Liver (tissue), 9 donors: ENCODE results near the gene OGFOD3. TPM values are rescaled to one million over a fixed set of nuclear protein-coding genes. Genes with fewer than 3 reads are reported as not detected.

Experiments
- DNase-seq: peaks from one replicate; pipeline ENCODE4 v3.0.0-alpha.2; 2017; ENCODE audit warnings: low spot score
- H3K27ac ChIP-seq, 2 donors: one replicate each; pipeline ENCODE4 v1.7.0; 2013; ENCODE audit warnings: inconsistent platforms in 2 of 2, low read length in 2 of 2, control low read depth in 1 of 2, low read depth in 1 of 2, mild to moderate bottlenecking in 1 of 2
- H3K27me3 ChIP-seq, 4 donors: one replicate each; pipeline versions ENCODE4 v1.6.1 to v1.7.0; 2013; ENCODE audit warnings: low read length in 3 of 4, inconsistent platforms in 1 of 4, mild to moderate bottlenecking in 1 of 4, moderate library complexity in 1 of 4; ENCODE audit not compliant: control insufficient read depth in 4 of 4, insufficient read depth in 4 of 4
- H3K36me3 ChIP-seq, 4 donors: one replicate each; pipeline versions ENCODE4 v1.6.1 to v1.7.0; 2013; ENCODE audit warnings: low read length in 3 of 4, mild to moderate bottlenecking in 3 of 4, low read depth in 1 of 4, moderate library complexity in 1 of 4; ENCODE audit not compliant: control insufficient read depth in 4 of 4, insufficient read depth in 3 of 4
- H3K4me1 ChIP-seq, 4 donors: one replicate each; pipeline versions ENCODE4 v1.6.1 to v1.7.0; 2013; ENCODE audit warnings: low read length in 3 of 4, mild to moderate bottlenecking in 3 of 4, moderate library complexity in 1 of 4; ENCODE audit not compliant: control insufficient read depth in 4 of 4, insufficient read depth in 4 of 4
- H3K4me3 ChIP-seq, 3 donors: one replicate each; pipeline versions ENCODE4 v1.6.1 to v1.7.0; 2013; ENCODE audit warnings: low read length in 3 of 3, control low read depth in 1 of 3, low read depth in 1 of 3, mild to moderate bottlenecking in 1 of 3
- H3K9ac ChIP-seq, 2 donors: one replicate each; pipeline ENCODE4 v1.7.0; 2013; ENCODE audit warnings: low read length in 2 of 2, mild to moderate bottlenecking in 2 of 2, moderate library complexity in 2 of 2, control low read depth in 1 of 2, low read depth in 1 of 2
- H3K9me3 ChIP-seq, 4 donors: one replicate each; pipeline versions ENCODE4 v1.6.1 to v1.7.0; 2013; ENCODE audit warnings: low read length in 3 of 4; ENCODE audit not compliant: control insufficient read depth in 4 of 4
- CTCF ChIP-seq: fragments of 150-350 bp; IDR thresholded peaks from 2 replicates; pipeline ENCODE4 v1.5.1; 2017; ENCODE audit warnings: improper control_type of control experiment, low read depth, low read length; ENCODE audit not compliant: missing input control
- FOXA1 ChIP-seq: IDR thresholded peaks from 2 replicates; pipeline ENCODE4 v1.6.1; 2016; ENCODE audit warnings: antibody characterized with exemption
- FOXA2 ChIP-seq: IDR thresholded peaks from 2 replicates; pipeline ENCODE4 v1.6.1; 2016; ENCODE audit warnings: antibody characterized with exemption
- GABPA ChIP-seq, 2 donors: IDR thresholded peaks in 1 of 2; conservative IDR thresholded peaks in 1 of 2; 2 replicates each; pipeline ENCODE4 v1.6.1; 2016; ENCODE audit warnings: antibody characterized with exemption in 2 of 2, mild to moderate bottlenecking in 1 of 2, moderate library complexity in 1 of 2
- JUND ChIP-seq, 2 donors: IDR thresholded peaks; 2 replicates each; pipeline ENCODE4 v1.6.1; 2016; ENCODE audit warnings: antibody characterized with exemption in 2 of 2
- RAD21 ChIP-seq, 2 donors: IDR thresholded peaks; 2 replicates each; pipeline ENCODE4 v1.6.1; 2016; ENCODE audit warnings: antibody characterized with exemption in 2 of 2, mild to moderate bottlenecking in 2 of 2
- RXRA ChIP-seq, 2 donors: IDR thresholded peaks; 2 replicates each; pipeline ENCODE4 v1.6.1; 2017 to 2018; ENCODE audit warnings: antibody characterized with exemption in 2 of 2, mild to moderate bottlenecking in 1 of 2
- SP1 ChIP-seq: IDR thresholded peaks from 2 replicates; pipeline ENCODE4 v1.6.1; 2018; ENCODE audit warnings: antibody characterized with exemption, mild to moderate bottlenecking
- TAF1 ChIP-seq: conservative IDR thresholded peaks from 2 replicates; pipeline ENCODE4 v1.6.1; 2016; ENCODE audit warnings: antibody characterized with exemption, mild to moderate bottlenecking
- YY1 ChIP-seq: IDR thresholded peaks from 2 replicates; pipeline ENCODE4 v1.6.1; 2016; ENCODE audit warnings: antibody characterized with exemption, mild to moderate bottlenecking
- WGBS: extraction: QIAGEN DNeasy Blood & Tissue Kit; methylation state at CpG from one replicate; pipeline ENCODE4 v1.1.7; 2013; 5-methylcytosine and 5-hydroxymethylcytosine counted together
- polyA plus RNA-seq, 2 donors: library from polyadenylated mRNA; stranded (reverse) in 1 of 2; unstranded in 1 of 2; fragments of 200-250 nt in 1 of 2; fragments of >200 nt in 1 of 2; fragmentation: Nextera tagmentation in 1 of 2; extraction: Ambion mirVana in 1 of 2; gene quantifications; one replicate each; pipeline versions ENCODE4 v1.2.1 to v1.2.3, GENCODE V29; 2013 to 2015
- total RNA-seq, 2 donors: library from RNA; depleted of rRNA; stranded (reverse); fragments of >200 nt; gene quantifications; one replicate each; pipeline ENCODE4 v1.2.3, GENCODE V29; 2014
- TF ChIP-seq, protein P1 (sequence below): IDR thresholded peaks from 2 replicates; pipeline ENCODE4 v1.6.1; 2016; ENCODE audit warnings: antibody characterized with exemption
- TF ChIP-seq, protein P2 (sequence below): IDR thresholded peaks from 2 replicates; pipeline ENCODE4 v1.6.1; 2016; ENCODE audit warnings: antibody characterized with exemption, mild to moderate bottlenecking
- donor health status: healthy.
- donor health status: healthy.
- donor health status: healthy.
- donor health status: healthy.
- donor health status: healthy.

The OGFOD3 gene
- total and polyA plus RNA-seq, 4 donors = 15.0 to 23.2 (median 18.5) TPM

DNA sequence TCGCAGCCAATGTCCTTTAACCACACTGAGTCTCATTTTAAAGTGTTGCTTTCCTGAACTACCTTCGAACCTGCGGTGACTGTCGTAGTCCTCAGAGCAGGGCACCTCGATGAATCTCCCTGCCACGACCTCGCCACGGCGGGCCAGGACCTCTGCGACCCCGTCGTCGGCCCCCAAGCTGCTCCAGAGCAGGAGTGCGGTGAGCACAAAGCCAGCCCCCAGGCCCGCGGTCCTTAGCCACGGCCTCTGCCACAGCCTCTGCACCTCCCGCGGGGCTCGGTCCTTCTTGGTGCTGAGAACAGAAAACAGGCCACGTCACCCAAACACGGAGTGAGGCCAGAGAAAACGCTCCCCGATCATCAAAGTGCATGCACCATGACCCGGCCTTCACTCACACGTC is 3.0 kb downstream of the OGFOD3 start (continued):
- TF ChIP-seq, protein P1, sequence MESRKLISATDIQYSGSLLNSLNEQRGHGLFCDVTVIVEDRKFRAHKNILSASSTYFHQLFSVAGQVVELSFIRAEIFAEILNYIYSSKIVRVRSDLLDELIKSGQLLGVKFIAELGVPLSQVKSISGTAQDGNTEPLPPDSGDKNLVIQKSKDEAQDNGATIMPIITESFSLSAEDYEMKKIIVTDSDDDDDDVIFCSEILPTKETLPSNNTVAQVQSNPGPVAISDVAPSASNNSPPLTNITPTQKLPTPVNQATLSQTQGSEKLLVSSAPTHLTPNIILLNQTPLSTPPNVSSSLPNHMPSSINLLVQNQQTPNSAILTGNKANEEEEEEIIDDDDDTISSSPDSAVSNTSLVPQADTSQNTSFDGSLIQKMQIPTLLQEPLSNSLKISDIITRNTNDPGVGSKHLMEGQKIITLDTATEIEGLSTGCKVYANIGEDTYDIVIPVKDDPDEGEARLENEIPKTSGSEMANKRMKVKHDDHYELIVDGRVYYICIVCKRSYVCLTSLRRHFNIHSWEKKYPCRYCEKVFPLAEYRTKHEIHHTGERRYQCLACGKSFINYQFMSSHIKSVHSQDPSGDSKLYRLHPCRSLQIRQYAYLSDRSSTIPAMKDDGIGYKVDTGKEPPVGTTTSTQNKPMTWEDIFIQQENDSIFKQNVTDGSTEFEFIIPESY = no peak
- TF ChIP-seq YY1 = no peak
- TF ChIP-seq SP1 = no peak
- TF ChIP-seq FOXA2 = no peak
- no peak for TF ChIP-seq TAF1

DNA sequence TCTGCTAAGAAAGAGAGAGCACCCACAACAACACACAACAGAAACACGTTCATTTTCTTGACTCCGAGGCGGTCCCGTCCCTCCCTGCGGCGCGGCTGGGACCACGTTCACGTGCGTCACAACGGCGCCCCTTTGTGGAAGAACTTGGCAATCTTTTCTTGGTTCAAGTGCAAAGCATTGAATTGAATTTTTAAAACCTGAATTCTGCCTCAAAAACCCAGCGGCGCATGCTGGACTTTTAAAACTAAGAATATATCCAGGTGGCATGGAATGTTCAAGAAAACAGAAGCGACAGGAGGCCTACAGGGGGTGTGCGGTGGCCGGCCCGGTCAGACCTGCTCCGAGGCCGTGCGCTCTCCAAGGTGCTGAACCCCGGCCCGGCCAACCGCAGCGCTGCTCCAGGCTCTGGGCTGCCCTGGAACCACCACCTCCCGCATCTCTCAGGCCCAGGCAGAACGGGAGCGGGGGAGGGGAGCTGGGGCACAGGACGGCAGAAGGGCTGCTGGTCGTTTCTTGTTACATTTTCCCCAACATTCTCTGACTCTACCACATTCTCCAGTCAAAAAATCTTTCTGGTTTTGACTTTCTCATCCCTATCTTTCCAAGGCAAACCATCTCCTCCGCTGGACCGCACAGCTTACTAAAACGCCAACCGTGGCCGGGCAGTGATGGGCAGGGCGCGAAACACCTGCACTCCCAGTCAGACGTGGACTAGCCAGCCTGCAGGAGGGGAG is 3.7 kb downstream of the OGFOD3 start:
- no peak overlapping the region for H3K4me3 ChIP-seq
- TF ChIP-seq YY1 (no peak), CTCF (peak; percentile 42), GABPA (IDR thresholded peaks at IDR 0.05 in 1 of 2, conservative IDR thresholded peaks at IDR 0.05 in 1 of 2) (no peak), RXRA (IDR thresholded peaks at IDR 0.05) (peak in 1 of 2 donors; percentile 13), JUND (IDR thresholded peaks at IDR 0.05) (no peak), FOXA1 (no peak), TAF1 (no peak), RAD21 (IDR thresholded peaks at IDR 0.05) (peak; percentile 78 to 82), FOXA2 (no peak)
- TF ChIP-seq, protein P2, sequence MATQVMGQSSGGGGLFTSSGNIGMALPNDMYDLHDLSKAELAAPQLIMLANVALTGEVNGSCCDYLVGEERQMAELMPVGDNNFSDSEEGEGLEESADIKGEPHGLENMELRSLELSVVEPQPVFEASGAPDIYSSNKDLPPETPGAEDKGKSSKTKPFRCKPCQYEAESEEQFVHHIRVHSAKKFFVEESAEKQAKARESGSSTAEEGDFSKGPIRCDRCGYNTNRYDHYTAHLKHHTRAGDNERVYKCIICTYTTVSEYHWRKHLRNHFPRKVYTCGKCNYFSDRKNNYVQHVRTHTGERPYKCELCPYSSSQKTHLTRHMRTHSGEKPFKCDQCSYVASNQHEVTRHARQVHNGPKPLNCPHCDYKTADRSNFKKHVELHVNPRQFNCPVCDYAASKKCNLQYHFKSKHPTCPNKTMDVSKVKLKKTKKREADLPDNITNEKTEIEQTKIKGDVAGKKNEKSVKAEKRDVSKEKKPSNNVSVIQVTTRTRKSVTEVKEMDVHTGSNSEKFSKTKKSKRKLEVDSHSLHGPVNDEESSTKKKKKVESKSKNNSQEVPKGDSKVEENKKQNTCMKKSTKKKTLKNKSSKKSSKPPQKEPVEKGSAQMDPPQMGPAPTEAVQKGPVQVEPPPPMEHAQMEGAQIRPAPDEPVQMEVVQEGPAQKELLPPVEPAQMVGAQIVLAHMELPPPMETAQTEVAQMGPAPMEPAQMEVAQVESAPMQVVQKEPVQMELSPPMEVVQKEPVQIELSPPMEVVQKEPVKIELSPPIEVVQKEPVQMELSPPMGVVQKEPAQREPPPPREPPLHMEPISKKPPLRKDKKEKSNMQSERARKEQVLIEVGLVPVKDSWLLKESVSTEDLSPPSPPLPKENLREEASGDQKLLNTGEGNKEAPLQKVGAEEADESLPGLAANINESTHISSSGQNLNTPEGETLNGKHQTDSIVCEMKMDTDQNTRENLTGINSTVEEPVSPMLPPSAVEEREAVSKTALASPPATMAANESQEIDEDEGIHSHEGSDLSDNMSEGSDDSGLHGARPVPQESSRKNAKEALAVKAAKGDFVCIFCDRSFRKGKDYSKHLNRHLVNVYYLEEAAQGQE = peak; percentile 100
- WGBS = 30% methylated on average over 38 of the region's 38 CpGs

More for the DNA sequence above, 3.7 kb downstream of the OGFOD3 start:
- Histone ChIP-seq H3K9me3 (no peaks in the 10 kb centered on the region), H3K36me3 (no peaks in the 10 kb centered on the region), H3K9ac (no peak overlapping the region), H3K4me1 (peaks cover 2 to 35% (median 27%) of the 10 kb centered on the region in 4 donors), H3K27ac (no peak overlapping the region), H3K27me3 (no peaks in the 10 kb centered on the region)
- DNase-seq = peak; percentile 81
